Dermis lymphatic vessel endothelial cell (primary cell): ENCODE data around the gene ARHGAP15. TPM values are rescaled to one million over a fixed set of nuclear protein-coding genes. Genes with fewer than 3 reads are reported as not detected.

Experiments
- total RNA-seq: library from RNA; depleted of rRNA; stranded (reverse); fragments of >200 nt; gene quantifications from 2 replicates; pipeline ENCODE4 v1.2.1, GENCODE V29; 2014

Gene ARHGAP15
- not detected in 2 replicates for total RNA-seq

DNA sequence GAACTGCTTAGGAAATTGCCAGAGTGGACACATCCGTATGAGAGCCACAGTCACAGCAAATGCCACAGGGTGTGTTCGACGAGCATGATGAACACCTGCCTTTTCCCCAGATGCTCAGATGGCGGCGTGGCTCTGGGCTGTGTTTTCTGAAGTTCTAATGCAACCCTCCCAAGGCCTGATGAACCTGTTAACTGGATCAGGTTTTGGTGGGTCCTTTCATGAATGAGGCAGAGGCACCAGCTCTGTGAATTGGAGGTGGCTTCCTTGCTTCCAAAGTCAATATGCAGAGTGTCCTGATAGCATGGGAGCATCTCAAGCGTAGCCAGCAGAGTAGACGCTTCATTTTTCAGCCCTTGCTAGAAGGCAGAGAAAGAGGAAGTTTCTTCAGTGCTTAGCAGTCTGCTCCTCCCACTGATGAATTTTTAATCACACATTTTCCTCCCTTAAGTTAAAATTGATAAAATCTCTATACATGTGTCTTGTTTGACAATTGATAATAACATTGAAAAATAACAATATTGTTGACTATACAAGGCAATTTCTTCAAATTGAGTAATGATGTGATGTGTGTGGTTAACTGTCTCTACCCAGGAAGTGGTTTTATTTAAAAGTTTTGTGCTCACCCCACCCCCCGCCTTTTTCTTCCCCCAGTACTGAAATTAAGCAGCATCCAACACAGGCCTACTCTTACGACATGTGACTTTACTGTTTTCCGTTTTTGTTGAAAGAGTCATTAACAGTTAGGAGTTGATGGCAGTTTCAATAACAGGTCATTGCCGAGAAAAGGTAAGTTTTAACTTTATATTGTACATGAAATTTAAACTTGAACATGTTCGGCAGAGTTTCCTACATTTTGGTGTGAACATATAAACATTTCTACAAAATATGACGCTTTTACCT, at the start of gene ARHGAP15:
Gene ARHGAP15, plus strand, starts transcription at position 739 of the 900 bp plus-strand sequence.

